Neural cell (in vitro differentiated cells): ENCODE results near the gene SDHAF2. TPM values are rescaled to one million over a fixed set of nuclear protein-coding genes. Genes with fewer than 3 reads are reported as not detected.

ENCODE experiments used
- H2AFZ ChIP-seq: fragments of 200-600, 300-800 bp; sonication (generic), shearing (Covaris generic); 2 replicates; pipeline ENCODE4 v1.6.0; 2014; ENCODE audit warnings: low read depth, mild to moderate bottlenecking, antibody characterized with exemption, low read length, moderate library complexity
- H3F3A ChIP-seq: fragments of 200-600 bp; shearing (Covaris generic); 2 replicates; pipeline ENCODE4 v1.6.1; 2016; ENCODE audit warnings: mild to moderate bottlenecking, moderate library complexity, mixed read lengths, antibody characterized with exemption, low read length; ENCODE audit not compliant: insufficient read depth, poor library complexity, severe bottlenecking
- H3K27ac ChIP-seq: fragments of 200-600, 300-800 bp; sonication (generic), shearing (Covaris generic); 2 replicates; pipeline ENCODE4 v1.5.1; 2014; ENCODE audit warnings: mild to moderate bottlenecking, low read length, moderate library complexity
- H3K27me3 ChIP-seq: fragments of 300-800, 200-600 bp; sonication (generic), shearing (Covaris generic); 2 replicates; pipeline ENCODE4 v1.6.0; 2014; ENCODE audit warnings: mild to moderate bottlenecking, low read depth, low read length, moderate library complexity; ENCODE audit not compliant: insufficient read depth
- H3K36me3 ChIP-seq: fragments of 300-800, 200-600 bp; sonication (generic), shearing (Covaris generic); 2 replicates; pipeline ENCODE4 v1.5.1; 2014; ENCODE audit warnings: mild to moderate bottlenecking, antibody characterized with exemption, low read length, moderate library complexity; ENCODE audit not compliant: insufficient read depth
- H3K4me2 ChIP-seq: fragments of 300-800, 200-600 bp; sonication (generic), shearing (Covaris generic); 2 replicates; pipeline ENCODE4 v1.6.0; 2014; ENCODE audit warnings: mild to moderate bottlenecking, low read length
- H3K4me3 ChIP-seq: fragments of 300-800, 200-600 bp; sonication (generic), shearing (Covaris generic); 2 replicates; pipeline ENCODE4 v1.5.1; 2014; ENCODE audit warnings: mild to moderate bottlenecking, low read length, moderate library complexity
- H3K79me2 ChIP-seq: fragments of 200-600 bp; shearing (Covaris generic); replicated peaks from 2 replicates; pipeline ENCODE4 v1.6.0; 2014; ENCODE audit warnings: mild to moderate bottlenecking, low read length, moderate library complexity; ENCODE audit not compliant: insufficient read depth
- H3K9ac ChIP-seq: fragments of 300-800, 200-600 bp; sonication (generic), shearing (Covaris generic); 2 replicates; pipeline ENCODE4 v1.6.1; 2016; ENCODE audit warnings: mild to moderate bottlenecking, low read length, mixed read lengths
- H3K9me2 ChIP-seq: fragments of 200-600 bp; shearing (Covaris generic); 2 replicates; pipeline ENCODE4 v1.6.1; 2016; ENCODE audit warnings: mild to moderate bottlenecking, low read length, mixed read lengths; ENCODE audit not compliant: insufficient read depth
- H3K9me3 ChIP-seq: fragments of 200-600, 300-800 bp; sonication (generic), shearing (Covaris generic); 2 replicates; pipeline ENCODE4 v1.6.1; 2016; ENCODE audit warnings: mild to moderate bottlenecking, mixed run types, low read length, moderate library complexity, mixed read lengths
- H4K20me1 ChIP-seq: fragments of 200-600 bp; shearing (Covaris generic); 2 replicates; pipeline ENCODE4 v1.6.1; 2016; ENCODE audit warnings: mild to moderate bottlenecking, mixed run types; ENCODE audit not compliant: insufficient read depth
- EP300 ChIP-seq: fragments of 450-650 bp; conservative IDR thresholded peaks from 2 replicates; pipeline ENCODE4 v1.6.1; 2014; ENCODE audit warnings: antibody characterized with exemption, mild to moderate bottlenecking, moderate library complexity; ENCODE audit not compliant: poor library complexity, severe bottlenecking
- EZH2 ChIP-seq: fragments of 200-600, 300-800 bp; shearing (Covaris generic), sonication (generic); IDR thresholded peaks from 2 replicates; pipeline ENCODE4 v1.6.1; 2014; ENCODE audit warnings: antibody characterized with exemption, low read length, borderline replicate concordance, mild to moderate bottlenecking; ENCODE audit not compliant: insufficient read depth, poor library complexity, severe bottlenecking
- MXI1 ChIP-seq: fragments of 450-650 bp; conservative IDR thresholded peaks from 2 replicates; pipeline ENCODE4 v1.6.1; 2014; ENCODE audit warnings: antibody characterized with exemption, mild to moderate bottlenecking; ENCODE audit not compliant: poor library complexity, severe bottlenecking
- POLR2AphosphoS5 ChIP-seq: IDR thresholded peaks from 2 replicates; pipeline ENCODE4 v1.6.1; 2012
- RAD21 ChIP-seq: fragments of 450-650 bp; conservative IDR thresholded peaks from 2 replicates; pipeline ENCODE4 v1.6.1; 2014; ENCODE audit warnings: antibody characterized with exemption, mild to moderate bottlenecking, moderate library complexity
- REST ChIP-seq: IDR thresholded peaks from 2 replicates; pipeline ENCODE4 v1.6.1; 2012; ENCODE audit warnings: borderline replicate concordance
- SMC3 ChIP-seq: fragments of 450-650 bp; conservative IDR thresholded peaks from 2 replicates; pipeline ENCODE4 v1.6.1; 2014; ENCODE audit warnings: antibody characterized with exemption, mild to moderate bottlenecking, moderate library complexity; ENCODE audit not compliant: poor library complexity
- TAF1 ChIP-seq: IDR thresholded peaks from 2 replicates; pipeline ENCODE4 v1.6.1; 2012; ENCODE audit warnings: low read depth
- polyA plus RNA-seq: library from polyadenylated mRNA; depleted of rRNA; stranded (reverse); fragments of >200 nt; gene quantifications from 2 replicates; pipeline ENCODE4 v1.2.3, GENCODE V29; 2014
- TF ChIP-seq, protein P1 (sequence below): fragments of 450-650 bp; IDR thresholded peaks from 2 replicates; pipeline ENCODE4 v1.5.1; 2014; ENCODE audit warnings: antibody characterized with exemption, mild to moderate bottlenecking, moderate library complexity; ENCODE audit not compliant: poor library complexity, severe bottlenecking

SDHAF2 gene
- polyA plus RNA-seq, 1 donor from 2014 or later = 54.5 TPM

DNA sequence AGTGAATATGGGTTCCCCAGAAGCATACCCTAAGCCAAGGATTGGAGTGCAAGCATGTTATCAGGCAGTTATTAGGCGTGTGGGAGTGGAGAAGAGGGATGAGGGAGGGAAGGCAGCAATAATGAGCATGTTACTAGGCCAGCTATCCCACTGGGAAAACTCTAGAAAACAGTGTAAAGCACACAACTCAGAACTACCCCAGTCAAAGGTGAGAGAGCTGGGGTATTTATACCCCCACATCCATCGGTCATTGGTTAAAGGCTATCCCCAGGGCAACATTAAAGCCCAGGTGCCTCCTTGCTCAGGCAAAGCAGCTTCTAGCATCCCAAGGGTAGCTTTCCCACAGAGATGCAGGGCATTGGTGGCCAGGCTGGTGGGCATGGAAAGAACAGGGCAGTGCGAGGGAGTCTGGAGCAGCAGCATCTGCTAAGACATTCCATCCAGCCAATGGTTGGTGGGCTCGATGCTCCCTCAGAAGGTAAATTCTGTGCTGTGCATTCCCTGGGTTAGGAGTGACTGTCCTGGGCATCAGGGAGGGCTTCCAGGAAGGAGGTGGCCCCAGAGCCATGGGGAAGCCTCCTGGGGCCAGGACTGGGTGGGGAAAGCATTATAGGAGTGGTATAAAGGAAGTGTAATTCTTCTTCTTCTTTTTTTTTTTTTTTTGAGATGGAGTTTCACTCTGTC is 57.6 kb downstream of the SDHAF2 start:
- Histone ChIP-seq H3K9me3 (no peaks in the 10 kb centered on the region), H3K27me3 (no peaks in the 10 kb centered on the region), H3K9me2 (no peaks in the 10 kb centered on the region), H3K79me2 (no peaks in the 10 kb centered on the region), H3K27ac (no peak overlapping the region), H3K4me2 (no peak overlapping the region), H3K4me3 (no peak overlapping the region), H2AFZ (no peak overlapping the region), H3K36me3 (no peaks in the 10 kb centered on the region), H3F3A (no peaks in the 10 kb centered on the region), H3K9ac (no peak overlapping the region), H4K20me1 (no peaks in the 10 kb centered on the region)
- TF ChIP-seq REST (no peak), RAD21 (no peak), EZH2 (no peak), EP300 (no peak), POLR2AphosphoS5 (no peak), SMC3 (no peak), MXI1 (no peak), TAF1 (no peak)
- TF ChIP-seq, protein P1, sequence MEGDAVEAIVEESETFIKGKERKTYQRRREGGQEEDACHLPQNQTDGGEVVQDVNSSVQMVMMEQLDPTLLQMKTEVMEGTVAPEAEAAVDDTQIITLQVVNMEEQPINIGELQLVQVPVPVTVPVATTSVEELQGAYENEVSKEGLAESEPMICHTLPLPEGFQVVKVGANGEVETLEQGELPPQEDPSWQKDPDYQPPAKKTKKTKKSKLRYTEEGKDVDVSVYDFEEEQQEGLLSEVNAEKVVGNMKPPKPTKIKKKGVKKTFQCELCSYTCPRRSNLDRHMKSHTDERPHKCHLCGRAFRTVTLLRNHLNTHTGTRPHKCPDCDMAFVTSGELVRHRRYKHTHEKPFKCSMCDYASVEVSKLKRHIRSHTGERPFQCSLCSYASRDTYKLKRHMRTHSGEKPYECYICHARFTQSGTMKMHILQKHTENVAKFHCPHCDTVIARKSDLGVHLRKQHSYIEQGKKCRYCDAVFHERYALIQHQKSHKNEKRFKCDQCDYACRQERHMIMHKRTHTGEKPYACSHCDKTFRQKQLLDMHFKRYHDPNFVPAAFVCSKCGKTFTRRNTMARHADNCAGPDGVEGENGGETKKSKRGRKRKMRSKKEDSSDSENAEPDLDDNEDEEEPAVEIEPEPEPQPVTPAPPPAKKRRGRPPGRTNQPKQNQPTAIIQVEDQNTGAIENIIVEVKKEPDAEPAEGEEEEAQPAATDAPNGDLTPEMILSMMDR = no peak

DNA sequence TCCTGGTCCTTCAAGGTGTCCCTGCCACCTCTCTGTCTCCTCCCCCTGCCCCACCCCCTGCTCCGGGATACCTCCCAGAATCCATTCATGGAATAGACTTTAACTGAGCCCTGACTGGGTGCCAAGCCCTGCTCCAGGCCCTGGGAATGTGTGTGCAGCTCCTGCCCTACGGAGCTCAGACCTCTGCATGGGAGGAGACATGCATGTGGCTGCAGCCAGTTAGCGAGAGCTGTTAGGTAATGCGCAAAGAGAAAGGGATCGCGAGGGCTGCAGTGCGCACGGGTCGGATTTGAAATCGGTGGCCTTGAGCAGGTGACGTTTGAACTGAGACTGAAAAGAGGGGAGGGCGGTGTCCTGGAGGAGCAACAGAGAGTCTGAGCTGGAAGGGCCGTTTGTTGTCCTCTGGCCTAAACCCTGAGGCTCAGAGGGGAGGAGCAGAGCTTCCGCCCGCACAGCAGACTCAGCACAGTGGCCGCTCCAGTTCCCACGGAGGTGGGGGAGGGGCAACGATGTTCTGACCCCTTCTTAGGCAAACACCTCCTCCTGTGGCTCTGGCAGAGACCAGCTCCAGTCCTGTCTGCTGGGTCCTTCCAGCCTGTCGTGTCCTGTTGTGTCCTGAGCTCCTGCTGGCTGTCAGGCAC is 58.8 kb downstream of the SDHAF2 start:
- Histone ChIP-seq H3K4me3 (no peak overlapping the region), H3F3A (no peaks in the 10 kb centered on the region), H3K9me3 (no peaks in the 10 kb centered on the region), H3K9me2 (no peaks in the 10 kb centered on the region), H3K27ac (no peak overlapping the region), H3K9ac (no peak overlapping the region), H3K79me2 (no peaks in the 10 kb centered on the region), H3K4me2 (no peak overlapping the region), H4K20me1 (no peaks in the 10 kb centered on the region), H3K27me3 (no peaks in the 10 kb centered on the region), H2AFZ (no peak overlapping the region), H3K36me3 (no peaks in the 10 kb centered on the region)
- no peak for TF ChIP-seq EP300
- TF ChIP-seq POLR2AphosphoS5 = peak; percentile 10
